HG03439 (cell line): Measurements from ENCODE around the gene MCTP2.
A peak's percentile ranks its signal among the peaks of the same experiment; 100 is the strongest.

Experiments used
- ATAC-seq: cut with Tn5 transposase; IDR thresholded peaks from one replicate; pipeline ENCODE4 v1.9.1; 2021; ENCODE audit warnings: mild to moderate bottlenecking, moderate library complexity; ENCODE audit not compliant: unreplicated experiment

The MCTP2 gene, protein sequence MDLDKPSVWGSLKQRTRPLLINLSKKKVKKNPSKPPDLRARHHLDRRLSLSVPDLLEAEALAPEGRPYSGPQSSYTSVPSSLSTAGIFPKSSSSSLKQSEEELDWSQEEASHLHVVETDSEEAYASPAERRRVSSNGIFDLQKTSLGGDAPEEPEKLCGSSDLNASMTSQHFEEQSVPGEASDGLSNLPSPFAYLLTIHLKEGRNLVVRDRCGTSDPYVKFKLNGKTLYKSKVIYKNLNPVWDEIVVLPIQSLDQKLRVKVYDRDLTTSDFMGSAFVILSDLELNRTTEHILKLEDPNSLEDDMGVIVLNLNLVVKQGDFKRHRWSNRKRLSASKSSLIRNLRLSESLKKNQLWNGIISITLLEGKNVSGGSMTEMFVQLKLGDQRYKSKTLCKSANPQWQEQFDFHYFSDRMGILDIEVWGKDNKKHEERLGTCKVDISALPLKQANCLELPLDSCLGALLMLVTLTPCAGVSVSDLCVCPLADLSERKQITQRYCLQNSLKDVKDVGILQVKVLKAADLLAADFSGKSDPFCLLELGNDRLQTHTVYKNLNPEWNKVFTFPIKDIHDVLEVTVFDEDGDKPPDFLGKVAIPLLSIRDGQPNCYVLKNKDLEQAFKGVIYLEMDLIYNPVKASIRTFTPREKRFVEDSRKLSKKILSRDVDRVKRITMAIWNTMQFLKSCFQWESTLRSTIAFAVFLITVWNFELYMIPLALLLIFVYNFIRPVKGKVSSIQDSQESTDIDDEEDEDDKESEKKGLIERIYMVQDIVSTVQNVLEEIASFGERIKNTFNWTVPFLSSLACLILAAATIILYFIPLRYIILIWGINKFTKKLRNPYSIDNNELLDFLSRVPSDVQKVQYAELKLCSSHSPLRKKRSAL

DNA sequence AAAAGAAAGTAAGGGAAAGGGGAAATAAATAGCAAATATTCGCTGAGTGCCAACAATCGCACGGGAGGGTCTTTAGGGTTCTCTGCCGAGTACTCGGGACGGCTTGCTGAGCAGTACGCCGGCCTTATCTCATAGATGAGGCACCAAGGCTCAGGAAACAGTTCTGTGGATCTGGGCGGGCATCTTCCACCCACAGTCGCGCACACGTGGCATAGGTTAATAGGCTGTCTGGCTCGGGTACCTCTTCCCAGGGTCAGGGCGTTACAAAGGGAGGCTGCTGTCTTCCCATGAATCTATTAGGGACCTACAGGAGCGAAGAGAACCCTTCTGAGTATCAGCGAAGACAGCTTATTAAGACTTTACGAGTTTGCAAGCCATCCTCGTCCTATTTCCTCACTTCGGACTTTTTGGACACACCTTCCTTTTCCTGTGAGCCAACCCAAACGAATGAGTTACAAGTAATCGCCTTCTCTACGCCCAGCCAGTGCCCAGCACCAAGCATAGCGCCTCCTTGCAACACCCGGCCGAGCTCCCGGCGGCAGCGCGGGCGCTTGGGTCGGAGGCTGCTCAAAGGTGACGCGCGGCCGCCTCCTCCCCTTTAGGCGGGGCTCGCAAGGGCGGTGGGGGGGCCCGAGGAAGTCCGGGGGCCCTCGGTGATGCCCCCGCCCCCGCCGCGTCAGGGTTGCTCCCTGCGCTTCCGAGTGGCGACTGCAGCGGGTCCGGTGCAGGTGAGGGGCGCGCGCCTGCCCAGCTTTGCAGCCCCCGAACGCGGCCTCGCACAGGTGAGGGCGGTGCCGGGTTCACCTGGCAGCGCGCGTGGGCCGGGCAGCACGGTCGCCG, at the start of gene MCTP2:
TSS of gene MCTP2 (plus strand) at position 679 of the 840 bp plus-strand sequence. CDS start 66,705 bp downstream, outside the sequence.
- ATAC-seq, result peak; percentile 84

DNA sequence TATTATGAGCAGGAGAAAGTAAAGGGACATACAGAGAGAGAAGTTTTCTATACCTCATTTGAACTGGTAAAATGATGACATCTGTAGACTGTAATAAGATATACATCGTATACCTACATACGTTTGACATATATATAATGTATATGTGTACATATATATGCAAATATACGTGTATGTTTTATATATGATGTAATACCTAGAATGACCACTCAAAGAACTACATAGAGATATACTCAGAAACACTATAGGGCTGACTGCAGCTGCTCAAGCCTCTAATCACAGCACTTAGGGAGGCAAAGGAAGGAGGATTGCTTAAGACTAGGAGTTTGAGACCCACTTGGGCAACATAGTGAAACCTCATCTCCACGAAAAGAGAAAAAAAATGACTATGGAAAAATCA, 48.5 kb upstream of the MCTP2 start:
- no peak for ATAC-seq

DNA sequence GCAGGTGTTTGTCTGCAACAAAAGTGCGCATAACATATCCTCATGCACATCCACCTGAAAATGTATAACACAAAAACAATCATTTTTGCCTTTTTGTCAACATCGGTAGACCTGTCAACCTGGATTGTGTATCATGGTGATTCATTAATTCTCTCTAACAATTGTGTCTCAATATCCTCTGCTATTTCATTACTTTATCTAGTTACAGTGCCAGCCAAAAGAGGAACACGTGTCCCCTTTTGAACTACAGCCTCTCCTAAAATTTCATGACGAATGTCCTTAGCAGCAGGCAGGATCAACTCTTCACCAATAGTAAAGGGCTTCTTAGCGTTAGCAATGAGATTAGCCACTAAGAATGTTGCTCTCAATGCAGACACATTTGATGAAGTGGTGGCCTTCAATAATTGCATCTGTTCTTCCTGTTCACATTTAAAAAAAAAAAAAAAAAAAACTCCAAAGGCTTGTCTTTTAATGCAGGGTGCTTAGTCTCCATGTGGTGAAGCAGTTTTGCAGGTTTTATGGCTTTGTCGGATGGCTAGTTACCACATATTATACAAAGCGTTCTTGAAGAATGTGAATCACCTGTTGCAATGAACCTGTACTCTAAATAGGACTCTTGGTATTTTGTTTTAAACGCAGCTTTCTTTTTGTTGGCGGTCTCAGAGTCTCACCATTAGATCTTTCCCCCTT, 45.7 kb upstream of the MCTP2 start:
- ATAC-seq, result no peak

DNA sequence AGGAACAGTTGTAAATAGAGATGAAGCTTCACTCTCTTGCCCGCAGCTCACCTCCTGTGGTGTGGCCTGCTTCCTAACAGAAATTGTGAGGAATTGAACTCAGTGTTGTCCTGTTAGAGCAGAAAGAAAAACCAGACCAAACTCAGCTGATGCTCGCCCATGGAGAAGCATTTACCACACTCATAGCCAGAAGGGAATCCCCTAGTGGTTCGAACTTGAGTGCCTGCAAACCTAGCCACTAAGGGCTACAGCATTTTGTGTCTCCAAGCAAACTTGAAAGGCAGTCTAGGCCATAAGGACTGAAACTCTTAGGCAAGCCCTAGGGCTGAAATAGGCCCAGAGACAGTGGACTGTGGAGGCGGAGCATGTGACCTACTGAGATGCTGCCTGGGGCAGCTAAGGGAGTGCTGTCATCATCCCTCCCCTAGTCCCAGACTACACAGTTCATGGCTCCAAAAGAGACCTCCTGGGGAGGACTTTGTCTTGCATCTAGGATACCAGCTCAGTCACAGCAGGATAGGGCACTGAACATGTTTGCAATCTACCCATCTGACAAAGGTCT, 44.5 kb upstream of the MCTP2 start:
- no peak for ATAC-seq

DNA sequence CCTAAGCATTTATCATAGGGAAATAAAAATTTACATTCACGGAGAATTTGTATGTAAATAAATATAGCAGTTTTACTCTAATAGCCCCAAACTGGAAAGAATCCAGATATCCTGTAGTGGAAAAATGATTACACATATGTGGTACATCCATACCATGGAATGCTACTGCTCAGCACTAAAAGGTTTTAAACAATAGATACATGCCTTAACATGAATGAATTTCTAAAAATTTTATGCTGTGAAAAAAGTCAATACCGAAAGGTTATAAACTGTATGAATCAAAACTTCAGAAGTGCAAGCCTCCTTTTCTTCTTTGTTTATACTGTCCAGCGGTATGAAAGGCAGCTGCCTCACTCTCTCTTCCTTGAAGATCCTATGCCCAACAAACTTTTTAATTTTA, 37.5 kb upstream of the MCTP2 start:
- ATAC-seq, result no peak

DNA sequence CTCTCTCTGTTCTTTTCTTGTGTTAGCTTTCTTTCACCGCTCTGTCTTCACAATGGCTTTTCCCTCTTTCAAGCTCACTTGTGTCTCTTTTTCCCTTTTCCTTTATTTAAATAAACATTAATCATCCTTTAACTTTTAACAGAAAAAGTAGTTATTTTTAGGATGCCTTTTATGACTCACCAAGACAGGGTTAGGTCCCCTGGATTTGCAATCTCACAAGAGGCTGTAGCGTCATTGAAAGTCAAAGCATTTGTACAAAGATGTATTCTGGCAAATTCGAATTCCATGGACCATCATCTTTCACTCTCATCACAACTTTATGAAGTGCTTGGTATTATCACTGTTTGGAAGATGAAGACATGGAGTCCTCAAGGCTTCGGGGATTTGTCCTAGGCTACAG, 34.8 kb upstream of the MCTP2 start:
- ATAC-seq, result no peak

DNA sequence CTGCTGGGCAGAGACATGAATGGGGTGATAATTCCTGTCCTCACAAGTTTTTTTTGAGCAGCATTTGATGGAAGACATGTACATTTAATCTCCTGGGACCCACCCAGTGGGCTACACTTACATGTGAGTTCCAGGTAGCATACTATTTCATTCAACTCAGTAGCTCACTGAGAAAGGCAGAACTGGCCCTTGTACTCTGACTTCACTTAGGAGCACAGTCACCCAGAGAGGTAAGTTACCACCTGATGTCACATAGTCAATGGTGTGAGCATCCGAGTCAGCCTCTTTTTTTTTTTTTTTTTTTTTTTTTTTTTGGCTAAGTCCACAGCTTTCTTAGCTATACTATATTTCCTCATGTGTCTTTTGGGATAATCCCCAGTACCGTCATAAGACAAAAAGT, 32.7 kb upstream of the MCTP2 start:
- ATAC-seq, result no peak

DNA sequence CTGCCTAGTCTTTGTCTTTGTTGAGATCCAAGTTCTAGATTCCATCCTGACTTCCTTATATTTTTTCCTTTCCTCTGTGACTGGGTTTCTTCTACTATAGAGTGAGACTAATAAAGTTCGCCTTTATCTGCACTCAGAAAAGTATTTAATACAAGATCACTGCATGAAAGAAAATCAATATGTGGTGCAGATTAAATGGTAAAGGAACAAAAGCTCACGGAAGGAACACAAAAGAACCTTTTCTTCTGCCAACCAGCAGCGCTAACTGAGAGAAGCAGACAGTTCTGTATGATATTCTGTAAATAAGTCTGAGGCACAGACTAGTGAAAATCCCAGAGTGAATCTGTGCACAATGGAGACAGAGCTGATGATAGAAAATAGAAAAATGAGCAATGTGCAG, 31.6 kb upstream of the MCTP2 start:
- no peak for ATAC-seq

DNA sequence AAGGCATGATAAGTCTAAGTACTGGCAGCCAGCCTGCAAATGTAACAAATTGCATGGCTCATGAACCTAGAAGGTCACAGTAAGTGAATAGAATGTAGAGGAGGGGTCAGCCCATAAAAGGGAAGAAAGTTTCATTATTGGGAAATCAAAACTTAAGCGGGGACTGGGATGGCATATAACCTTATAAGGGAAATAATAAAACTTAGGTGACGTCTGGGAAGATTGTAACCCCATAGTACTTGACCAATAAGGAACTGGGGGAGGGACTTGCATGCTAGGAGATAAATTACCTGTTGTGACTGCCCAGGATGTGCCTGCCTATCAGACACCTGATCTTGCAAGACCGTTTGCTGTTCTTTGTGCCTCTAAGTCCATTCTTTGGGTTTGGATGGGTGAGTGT, 28.1 kb upstream of the MCTP2 start:
- no peak for ATAC-seq

DNA sequence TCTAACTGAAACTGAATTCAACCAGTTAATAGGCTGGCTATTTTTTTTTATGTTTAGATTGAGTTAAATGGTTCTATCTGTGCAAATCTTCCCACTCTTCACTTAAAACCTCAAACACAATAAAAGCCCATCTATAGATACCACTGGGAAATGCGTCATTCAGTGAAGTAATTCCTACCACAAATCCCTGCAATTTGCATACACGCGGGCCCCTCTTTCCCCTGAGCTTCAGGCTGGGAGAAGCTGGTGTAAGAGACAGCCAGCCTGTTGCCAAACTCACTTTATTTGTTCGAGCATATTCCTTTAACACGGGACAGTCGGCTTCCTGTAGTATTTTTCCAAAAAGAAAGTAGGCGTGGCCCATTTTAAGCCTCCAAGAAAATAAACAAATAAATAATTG, 26.0 kb upstream of the MCTP2 start:
- no peak for ATAC-seq

DNA sequence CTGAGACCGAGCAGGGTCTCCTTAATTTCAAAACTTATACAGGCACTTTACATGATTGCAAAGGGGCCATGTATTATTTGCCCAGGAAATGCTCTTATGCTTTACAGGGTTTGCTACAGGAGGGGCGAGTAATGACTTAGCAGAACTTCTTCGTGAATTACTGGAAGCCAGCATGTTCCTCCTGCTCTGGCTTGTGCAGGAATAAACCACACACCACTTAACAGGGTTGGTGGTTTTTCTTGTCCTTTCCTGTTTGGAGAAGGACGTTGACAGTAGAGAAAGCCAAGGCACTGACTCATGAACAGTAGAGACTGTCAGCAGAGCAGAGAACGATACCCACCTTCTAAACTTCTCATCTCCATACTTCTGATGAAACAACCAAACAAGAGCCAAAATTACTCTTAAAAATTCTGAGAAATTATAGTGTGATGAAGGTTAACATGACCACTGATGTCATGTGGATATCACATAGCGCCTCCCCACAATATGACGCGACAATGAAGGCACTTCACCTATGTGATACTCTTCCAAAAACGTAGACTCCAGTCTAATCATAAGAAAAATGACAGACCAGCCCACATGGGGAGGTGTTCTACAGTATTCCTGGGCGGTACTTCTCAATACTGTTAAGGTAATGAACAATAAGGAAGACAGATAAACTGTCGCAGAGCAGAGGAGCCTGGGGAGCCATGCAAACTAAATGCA, 24.7 kb upstream of the MCTP2 start:
- no peak for ATAC-seq

DNA sequence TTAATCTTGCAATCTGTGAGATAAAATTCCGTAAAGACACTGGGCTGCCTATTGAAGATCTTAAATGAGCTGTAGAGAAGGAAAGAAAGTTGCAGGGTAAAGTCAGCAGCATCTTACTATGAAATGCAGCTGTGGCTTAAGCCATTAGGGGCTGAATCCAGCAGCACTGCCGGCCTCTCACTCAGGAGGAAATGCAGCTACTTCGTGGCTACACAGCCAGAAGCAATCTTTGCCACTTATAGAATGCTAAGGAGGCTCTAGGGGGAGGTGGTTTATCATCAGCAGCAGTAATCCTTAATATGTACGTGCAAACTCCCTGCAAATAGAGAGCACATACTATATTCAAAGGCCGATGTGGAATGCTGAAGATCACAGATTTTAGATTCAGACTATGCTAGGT, 19.1 kb upstream of the MCTP2 start:
- ATAC-seq, result no peak

DNA sequence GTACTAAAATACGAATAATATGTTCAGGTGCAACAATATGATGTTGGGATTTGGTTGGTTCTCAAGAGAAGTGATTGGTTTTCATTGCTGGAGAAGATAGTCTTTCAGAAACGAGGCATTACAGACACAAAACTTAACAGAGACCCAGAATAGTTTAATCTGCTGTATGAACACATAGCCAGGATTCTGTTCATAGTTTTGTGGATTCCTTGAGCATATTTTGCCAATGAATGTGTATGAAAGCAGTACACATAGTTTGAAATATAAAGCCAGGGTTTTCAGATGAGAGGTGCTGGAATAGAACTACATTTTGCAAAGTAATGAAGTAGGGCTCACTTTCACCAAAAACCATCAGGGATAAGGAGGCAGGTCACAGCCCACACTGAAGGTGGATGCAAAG, 5.7 kb upstream of the MCTP2 start:
- no peak for ATAC-seq

DNA sequence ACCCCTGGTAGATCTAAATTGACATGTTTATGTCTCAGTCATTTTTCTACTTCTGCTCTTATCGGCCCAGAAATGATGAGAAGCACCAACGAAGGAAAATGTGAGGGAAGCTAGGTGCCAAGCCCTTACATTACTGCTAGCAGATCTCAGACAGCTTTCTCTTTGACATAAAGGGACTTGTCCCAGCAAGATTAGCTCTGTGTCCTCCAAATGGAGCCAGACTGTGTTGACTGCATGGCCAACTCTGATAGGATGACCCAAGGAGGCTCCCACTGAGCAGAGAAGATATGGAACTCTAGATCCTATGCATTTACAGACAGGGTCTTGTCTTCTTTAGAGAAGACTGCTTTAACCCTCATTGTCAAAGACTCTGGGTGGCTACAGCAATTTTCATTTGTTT, 2.8 kb upstream of the MCTP2 start:
- ATAC-seq, result no peak

DNA sequence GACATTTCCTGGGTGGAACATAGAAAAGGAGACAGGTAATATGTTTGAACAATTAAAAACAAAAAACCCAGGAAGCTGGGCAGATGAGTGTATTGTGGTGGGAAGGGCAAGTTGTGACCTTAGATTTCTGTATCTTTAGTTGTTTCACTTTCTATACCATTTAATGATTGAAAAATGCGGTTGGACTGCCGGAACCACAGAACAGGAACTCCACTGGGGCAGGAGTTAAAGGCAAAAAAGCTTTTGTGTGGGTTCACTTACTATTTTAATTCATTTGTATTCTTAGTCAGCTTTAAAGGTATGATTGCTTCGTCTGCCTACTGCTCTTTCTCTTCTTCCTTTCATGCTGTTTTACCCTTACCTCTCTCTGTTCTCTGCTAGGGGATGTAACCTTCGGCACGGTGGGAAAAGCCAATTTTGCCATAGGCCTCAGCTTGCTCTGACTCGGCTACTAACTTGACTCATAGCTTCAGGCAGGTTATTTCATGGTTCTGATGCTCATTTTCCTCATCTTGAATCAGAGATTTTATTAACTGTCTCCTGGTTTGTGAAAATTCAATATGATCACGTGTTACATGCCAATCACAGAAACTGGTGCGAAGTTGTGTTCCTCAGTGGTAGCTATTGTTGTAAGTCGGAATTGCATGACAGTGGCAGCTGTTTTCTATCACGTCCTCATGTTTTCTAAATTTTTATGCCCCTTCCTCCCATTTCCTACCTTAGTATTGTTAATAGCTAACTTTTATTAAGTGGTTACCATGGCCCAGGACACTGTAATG, 1.6 kb upstream of the MCTP2 start:
- peak; percentile 46 for ATAC-seq

DNA sequence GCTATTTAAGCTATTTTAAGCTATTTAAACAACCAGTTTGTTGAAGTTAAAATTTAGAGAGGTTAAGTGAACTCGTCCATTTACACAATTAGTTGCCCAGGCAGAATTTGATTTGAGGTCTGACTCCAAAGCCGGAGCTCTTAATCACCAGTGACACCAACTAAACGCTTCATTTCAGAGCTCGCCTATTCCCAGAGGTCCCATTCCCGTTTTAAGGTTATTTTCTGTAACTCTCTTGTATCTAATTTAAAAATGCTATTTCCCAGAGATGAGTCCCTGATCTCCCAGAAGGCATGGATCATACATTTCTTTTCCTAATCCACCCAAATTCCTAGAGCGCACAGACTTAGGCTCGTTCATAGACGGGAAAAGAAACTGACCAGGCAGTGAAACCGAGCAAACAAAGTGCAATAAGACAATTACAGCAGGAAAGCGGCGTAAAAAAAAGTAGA, 904 bp upstream of the MCTP2 start:
- ATAC-seq, result no peak

DNA sequence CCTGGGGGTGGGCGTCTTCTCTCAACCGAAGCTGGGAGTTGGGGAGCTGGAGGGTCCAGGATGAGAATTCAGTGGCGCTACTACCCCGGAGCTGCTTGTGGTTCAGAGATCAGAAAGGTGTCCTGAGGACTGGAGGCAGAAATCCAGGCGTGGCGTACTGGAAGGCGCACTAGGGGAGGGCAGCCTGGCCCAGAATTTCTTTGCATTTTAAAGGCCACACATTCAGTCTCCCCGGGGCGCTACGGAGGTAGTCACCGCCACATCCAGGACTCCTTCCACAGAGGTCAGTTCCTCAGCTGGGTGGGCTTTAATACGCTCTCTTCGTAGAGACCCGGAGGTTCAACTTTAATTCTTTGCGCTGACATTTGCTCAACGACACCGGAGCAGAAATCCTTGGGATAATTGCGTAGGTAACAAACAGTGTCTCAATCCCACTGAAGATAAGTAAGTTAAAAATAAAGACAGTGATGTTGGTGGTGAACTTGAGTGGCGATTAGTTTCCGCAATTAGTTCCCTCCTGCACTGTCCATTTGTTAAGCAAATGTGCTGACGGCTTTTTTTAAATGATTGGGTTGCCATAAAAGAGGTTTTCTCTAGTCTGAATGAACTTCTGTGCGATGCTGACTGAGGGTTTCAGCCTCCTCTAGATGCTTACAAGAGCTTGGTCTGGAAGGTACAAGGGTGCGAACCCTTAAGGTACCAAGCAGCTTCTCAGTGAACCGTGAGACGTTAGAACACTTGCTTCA, 535 bp downstream of the MCTP2 start:
- peak; percentile 26 for ATAC-seq

DNA sequence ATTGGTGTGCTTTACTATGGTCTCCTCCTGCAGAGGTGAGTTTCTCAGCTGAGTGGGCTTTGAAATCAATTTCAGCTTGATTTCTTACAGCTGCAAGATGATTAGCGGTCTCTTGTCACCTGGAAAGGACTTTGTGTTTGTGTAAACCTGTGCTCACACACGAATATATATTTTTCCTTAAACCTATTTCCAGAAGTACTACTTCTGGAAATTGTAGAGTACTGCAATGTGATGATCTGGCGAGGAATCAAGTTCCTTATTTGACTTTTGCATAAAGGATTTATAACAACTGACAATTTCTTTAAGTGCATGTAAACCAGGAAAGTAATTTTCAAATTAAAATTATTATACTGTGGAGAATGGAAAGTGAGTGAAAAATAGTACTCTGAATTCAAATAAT, 2.1 kb downstream of the MCTP2 start:
- no peak for ATAC-seq
